HG03342 (cell line): ENCODE results near the gene DHRS13.
"Not testable (repeated sequence)": the region's sequence is repeated elsewhere in the genome, so short reads cannot be mapped to it uniquely, and the experiment has no call there.

Experiments
- ATAC-seq: cut with Tn5 transposase; IDR thresholded peaks from one replicate; pipeline ENCODE4 v1.9.1; 2021; ENCODE audit warnings: mild to moderate bottlenecking, moderate library complexity; ENCODE audit not compliant: unreplicated experiment

Gene DHRS13

GRCh38 chr17:28861393-28862203, 41.3 kb downstream of the DHRS13 start:
- no peak for ATAC-seq

GRCh38 chr17:28860363-28860808, 42.5 kb downstream of the DHRS13 start:
- no peak for ATAC-seq

- no peak for ATAC-seq
These were observed 44.0 kb downstream of the DHRS13 start for GRCh38 chr17:28858801-28859355.

GRCh38 chr17:28857905-28858800, 44.7 kb downstream of the DHRS13 start:
- no peak for ATAC-seq

DNA sequence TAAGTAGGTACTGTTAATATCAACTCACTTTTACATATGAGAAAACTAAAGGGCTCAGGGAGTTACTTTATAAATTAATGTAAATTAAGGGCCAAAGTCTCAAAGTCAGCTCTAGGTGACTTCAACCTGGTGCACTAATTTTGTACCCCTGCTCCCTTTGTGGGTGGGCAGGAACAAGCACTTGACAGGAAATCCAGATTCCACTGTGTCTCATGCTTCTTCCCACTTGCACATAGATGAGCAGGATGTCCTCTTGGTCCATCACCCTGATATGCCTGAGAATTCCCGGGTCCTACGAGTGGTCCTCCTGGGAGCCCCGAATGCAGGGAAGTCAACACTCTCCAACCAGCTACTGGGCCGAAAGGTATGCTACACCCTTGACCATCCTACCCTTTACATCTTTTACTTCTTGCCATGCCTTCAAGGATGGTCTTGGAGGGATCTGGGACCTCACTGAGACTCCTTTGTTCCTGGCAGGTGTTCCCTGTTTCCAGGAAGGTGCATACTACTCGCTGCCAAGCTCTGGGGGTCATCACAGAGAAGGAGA, 46.8 kb downstream of the DHRS13 start:
- no peak for ATAC-seq

DNA sequence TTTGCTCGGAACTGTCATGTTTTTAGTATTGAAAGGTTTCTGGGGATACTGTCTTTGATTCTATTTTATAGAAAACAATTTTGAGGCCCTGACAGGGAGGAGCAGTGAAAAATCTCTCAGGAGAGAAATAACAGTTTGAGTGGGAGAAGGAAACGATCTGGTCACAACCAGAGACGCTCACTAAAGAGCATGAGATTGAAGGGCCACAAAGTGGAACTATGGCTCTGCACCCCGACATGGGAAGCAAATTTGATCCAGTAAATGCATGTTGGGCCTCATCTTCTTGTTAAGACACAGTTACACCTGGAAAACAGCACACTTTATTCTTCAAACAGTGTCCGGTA, 47.6 kb downstream of the DHRS13 start:
- no peak for ATAC-seq

GRCh38 chr17:28854457-28855335, 48.2 kb downstream of the DHRS13 start, which contains the start of gene ERAL1:
TSS of gene ERAL1 (plus strand) at chr17:28855016. CDS start at chr17:28855035, 19 bp downstream.
- ATAC-seq = peak; percentile 91

DNA sequence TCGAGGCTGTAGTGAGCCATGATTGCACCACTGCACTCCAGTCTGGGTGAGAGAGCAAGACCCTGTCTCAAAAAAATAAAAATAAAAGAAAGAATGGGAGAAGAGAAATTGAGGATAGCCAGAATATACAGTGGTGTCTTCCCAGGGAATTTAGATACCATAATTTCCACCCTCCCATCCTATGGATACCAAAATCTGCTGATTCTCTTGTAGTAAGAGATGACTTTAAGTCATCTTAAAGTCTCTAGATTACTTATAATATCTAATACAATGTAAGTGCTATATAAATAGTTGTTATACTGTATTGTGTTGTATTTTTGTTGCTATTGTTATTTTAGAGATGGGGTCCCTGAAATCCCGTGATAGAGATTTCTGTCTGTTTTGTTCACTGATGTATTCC, 49.6 kb downstream of the DHRS13 start:
- ATAC-seq = no peak

GRCh38 chr17:28849281-28849680, 53.6 kb downstream of the DHRS13 start:
- ATAC-seq = no peak

GRCh38 chr17:28848667-28849066, 54.2 kb downstream of the DHRS13 start:
- not testable (repeated sequence) for ATAC-seq
